ENCODE data around the gene CRYBG3. TPM values are rescaled to one million over a fixed set of nuclear protein-coding genes. Genes with fewer than 3 reads are reported as not detected.

CRYBG3 gene
- total and polyA plus RNA-seq, 2 of the 13 experiments (the other 11 are each of a cell fraction or from before 2014, with no cell fraction given), result 3.8 to 15.9 TPM

- TF ChIP-seq PRDM10 (CRISPR knock-in tag; IDR thresholded peaks at IDR 0.05; ENCODE audit: low read depth) (no peak), ZNF770 (CRISPR knock-in tag; IDR thresholded peaks at IDR 0.05) (no peak), CAMTA2 (CRISPR knock-in tag; IDR thresholded peaks at IDR 0.05; ENCODE audit: borderline replicate concordance) (no peak), MAX (IDR thresholded peaks at IDR 0.05) (no peak), KIAA2018 (CRISPR knock-in tag; IDR thresholded peaks at IDR 0.05; ENCODE audit: borderline replicate concordance) (no peak), ZNF362 (CRISPR knock-in tag; IDR thresholded peaks at IDR 0.05; ENCODE audit: borderline replicate concordance) (no peak)
These were observed 170.8 kb downstream of the CRYBG3 start (continued) for GRCh38 chr3:97992547-97993173.
